ENCODE measurements around the gene ASTL. TPM values are rescaled to one million over a fixed set of nuclear protein-coding genes. Genes with fewer than 3 reads are reported as not detected.

ASTL gene
- total RNA-seq, 1 experiment from 2014 or later = 0.34 TPM

- intact Hi-C loops (cut with micrococcal nuclease) = no loop called here
- POLR2A ChIA-PET = no interaction called here
- CTCF ChIA-PET = no interaction called here
- no peaks in the 10 kb centered on the region for H3K79me2 ChIP-seq (ENCODE audit: insufficient read depth, low read length)
- TF ChIP-seq POLR2A (IDR thresholded peaks at IDR 0.05; ENCODE audit: borderline replicate concordance, extremely low read depth, insufficient read depth, insufficient read length) = no peak
- no peak for TF ChIP-seq CTCF (IDR thresholded peaks at IDR 0.05 in 2 of 3, conservative IDR thresholded peaks at IDR 0.05 in 1 of 3; ENCODE audit: borderline replicate concordance in 1 of 3, insufficient read depth in 1 of 3, low read depth in 2 of 3, low read length in 2 of 3)
- no peak for TF ChIP-seq FOSL1 (IDR thresholded peaks at IDR 0.05; ENCODE audit: low read depth)
- no peak for TF ChIP-seq ZNF274 (IDR thresholded peaks at IDR 0.05; ENCODE audit: low read depth, low read length)
- no peak for TF ChIP-seq MAX (IDR thresholded peaks at IDR 0.05)
- no peak for TF ChIP-seq EGR1 (IDR thresholded peaks at IDR 0.05; ENCODE audit: low read depth)
- TF ChIP-seq SP1 (IDR thresholded peaks at IDR 0.05; ENCODE audit: low read depth) = no peak
- no peak for TF ChIP-seq EZH2phosphoT487 (IDR thresholded peaks at IDR 0.05; ENCODE audit: borderline replicate concordance)
- no peak for TF ChIP-seq ELF1 (IDR thresholded peaks at IDR 0.05; ENCODE audit: borderline replicate concordance, low read depth)
- TF ChIP-seq CBX3 (IDR thresholded peaks at IDR 0.05; ENCODE audit: low read depth) = no peak
- RAD21 ChIA-PET (ENCODE audit: low non-redundant PET in 1 of 2, low total read pairs in 2 of 2, uncharacterized antibody in 2 of 2, unreplicated experiment in 2 of 2) = no interaction called here
- H3K9ac ChIP-seq (ENCODE audit: low read length) = no peak overlapping the region
- H4K20me1 ChIP-seq (ENCODE audit: insufficient read depth) = no peaks in the 10 kb centered on the region
- BruUV-seq (replicated peaks) = no TSS peak
- DNase-seq (ENCODE audit: low read depth, low spot score) (no peak), ATAC-seq (no peak)
- no peaks in the 10 kb centered on the region for H3K27me3 ChIP-seq (ENCODE audit: insufficient read depth, low read length)
- H3K9me2 ChIP-seq (ENCODE audit: insufficient read depth) = no peaks in the 10 kb centered on the region
- H3K36me3 ChIP-seq (ENCODE audit: control insufficient read depth in 1 of 2, insufficient read depth in 2 of 2, low read length in 2 of 2) = no peaks in the 10 kb centered on the region
- no peak overlapping the region for H3K4me3 ChIP-seq (replicated peaks in 1 of 2; ENCODE audit: low read depth in 1 of 2, low read length in 2 of 2)
- H3K4me1 ChIP-seq (ENCODE audit: control insufficient read depth in 1 of 2, insufficient read depth in 2 of 2, low read length in 2 of 2) = no peaks in the 10 kb centered on the region
- no peak overlapping the region for H3K4me2 ChIP-seq (ENCODE audit: low read length)
- no peaks in the 10 kb centered on the region for H3K9me3 ChIP-seq (ENCODE audit: control insufficient read depth in 1 of 2, insufficient read depth in 1 of 2, low read depth in 1 of 2, low read length in 2 of 2)
- no peak overlapping the region for H2AFZ ChIP-seq (ENCODE audit: low read depth, low read length, poor library complexity, severe bottlenecking)
- no peak overlapping the region for H3K27ac ChIP-seq (ENCODE audit: low read depth, low read length)
These were observed 57.3 kb downstream of the ASTL start for GRCh38 chr2:96081042-96081441.
